Right ventricle myocardium inferior (tissue), 1 donor: ENCODE data around the gene ACTL7B. TPM values are rescaled to one million over a fixed set of nuclear protein-coding genes. Genes with fewer than 3 reads are reported as not detected.
"Not testable (repeated sequence)": the region's sequence is repeated elsewhere in the genome, so short reads cannot be mapped to it uniquely, and the experiment has no call there.

ENCODE experiments used
- ATAC-seq: fragments of 200-7000 bp; cut with Tn5 transposase; one replicate; pipeline ENCODE4 v1.9.1; 2020; ENCODE audit warnings: mild to moderate bottlenecking, moderate library complexity
- DNase-seq: peaks from one replicate; pipeline ENCODE4 v3.0.0; 2021; ENCODE audit errors: missing footprints
- intact Hi-C: fragments of 100-400 bp; cut with DNase I; formaldehyde crosslinking; loops from one replicate; pipeline ENCODE4 v1.11.0; 2022
- long read RNA-seq: library from polyadenylated mRNA; unstranded; transcript quantifications from one replicate; pipeline ENCODE4 v2.0.0, GENCODE V29; 2021
- total RNA-seq: library from RNA; stranded (reverse); fragmentation: NEBNext Ultra II Directional; extraction: Animal tissue kit (Norgen Biotek cat#: 25700); gene quantifications from one replicate; pipeline ENCODE4 v1.2.1, GENCODE V29; 2021
- donor health status: DM: no; HTN: yes; CAD: no; lungs with severe emphysema.

ACTL7B gene, protein sequence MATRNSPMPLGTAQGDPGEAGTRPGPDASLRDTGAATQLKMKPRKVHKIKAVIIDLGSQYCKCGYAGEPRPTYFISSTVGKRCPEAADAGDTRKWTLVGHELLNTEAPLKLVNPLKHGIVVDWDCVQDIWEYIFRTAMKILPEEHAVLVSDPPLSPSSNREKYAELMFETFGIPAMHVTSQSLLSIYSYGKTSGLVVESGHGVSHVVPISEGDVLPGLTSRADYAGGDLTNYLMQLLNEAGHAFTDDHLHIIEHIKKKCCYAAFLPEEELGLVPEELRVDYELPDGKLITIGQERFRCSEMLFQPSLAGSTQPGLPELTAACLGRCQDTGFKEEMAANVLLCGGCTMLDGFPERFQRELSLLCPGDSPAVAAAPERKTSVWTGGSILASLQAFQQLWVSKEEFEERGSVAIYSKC
- total RNA-seq, result not detected
- long read RNA-seq, result 0 reads

GRCh38 chr9:108855888-108856287 is at the start of gene ACTL7B:
TSS of gene ACTL7B (minus strand) at chr9:108855986. CDS start at chr9:108855930, 56 bp downstream.
- intact Hi-C loops, result no loop called here
- ATAC-seq (no peak), DNase-seq (no peak)

GRCh38 chr9:108905494-108905893 is 49.7 kb upstream of the ACTL7B start:
- DNase-seq, result no peak
- intact Hi-C loops, result no loop called here
- ATAC-seq, result no peak

GRCh38 chr9:108904161-108904560 is 48.4 kb upstream of the ACTL7B start:
- intact Hi-C loops, result no loop called here
- DNase-seq, result no peak
- no peak for ATAC-seq

GRCh38 chr9:108903420-108904103 is 47.8 kb upstream of the ACTL7B start:
- ATAC-seq, result no peak
- intact Hi-C loops, result no loop called here
- no peak for DNase-seq

DNA sequence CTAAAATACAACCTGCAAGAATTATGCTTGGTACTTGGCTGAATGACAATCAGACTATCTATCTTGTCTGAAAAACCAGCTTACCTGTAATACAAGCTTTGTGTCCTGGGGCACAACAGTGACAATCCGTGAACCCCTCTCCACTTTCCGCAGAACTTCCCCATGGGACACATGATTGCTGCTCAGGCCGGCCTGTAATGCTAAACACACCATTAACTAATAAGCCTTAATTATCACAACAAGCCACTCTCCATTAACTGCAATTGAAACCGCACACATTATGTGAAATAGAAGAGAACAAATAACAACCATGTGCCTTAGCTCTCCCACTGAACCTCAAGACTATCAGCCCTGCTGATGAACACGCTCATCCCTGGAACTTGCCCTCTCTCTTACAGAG is 44.4 kb upstream of the ACTL7B start:
- intact Hi-C loops, result no loop called here
- ATAC-seq (no peak), DNase-seq (peak; percentile 20)

DNA sequence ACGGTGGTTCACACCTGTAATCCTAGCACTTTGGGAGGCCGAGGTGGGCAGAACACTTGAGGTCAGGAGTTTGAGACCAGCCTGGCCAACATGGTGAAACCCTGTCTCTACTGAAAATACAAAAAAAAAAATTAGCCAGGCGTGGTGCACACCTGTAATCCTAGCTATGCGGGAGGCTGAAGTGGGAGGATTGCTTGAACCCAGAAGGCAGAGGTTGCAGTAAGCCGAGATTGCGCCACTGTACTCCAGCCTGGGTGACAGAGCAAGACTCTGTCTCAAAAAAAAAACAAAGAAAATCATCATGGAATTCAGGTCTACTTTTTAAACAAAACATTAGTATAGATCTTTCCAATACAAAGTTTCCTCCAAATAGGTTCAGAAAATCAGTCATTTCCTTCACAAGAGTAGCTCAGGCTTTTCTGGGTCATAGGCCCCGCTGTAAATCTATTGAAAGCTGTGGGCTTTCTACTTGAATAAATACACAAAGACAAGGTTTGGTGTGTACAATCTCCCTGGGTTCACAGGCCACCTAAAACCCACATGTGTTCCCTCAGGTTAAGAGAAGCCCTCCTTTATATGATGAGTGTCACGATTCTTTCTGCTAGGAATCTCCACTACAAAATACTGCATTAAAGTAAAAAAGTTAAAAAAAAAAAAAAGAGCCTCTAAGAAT is 43.4 kb upstream of the ACTL7B start:
- not testable (repeated sequence) for DNase-seq, ATAC-seq
- intact Hi-C loops, result loop anchor here (10.0 kb wide), 1 partner anchor 486 kb away; no protein-coding TSS in a partner anchor

- intact Hi-C loops, result loop anchor here (10.0 kb wide), 1 partner anchor 487 kb away; no protein-coding TSS in a partner anchor
- DNase-seq (no peak), ATAC-seq (no peak)
These were observed 41.7 kb upstream of the ACTL7B start for GRCh38 chr9:108897324-108898096.

GRCh38 chr9:108894225-108894997 is 38.6 kb upstream of the ACTL7B start:
- intact Hi-C loops, result loop anchor here (5.0 to 10.0 kb wide), 2 partner anchors 428 to 490 kb away; partner anchors contain the start of gene EPB41L4B
- ATAC-seq, result no peak

DNA sequence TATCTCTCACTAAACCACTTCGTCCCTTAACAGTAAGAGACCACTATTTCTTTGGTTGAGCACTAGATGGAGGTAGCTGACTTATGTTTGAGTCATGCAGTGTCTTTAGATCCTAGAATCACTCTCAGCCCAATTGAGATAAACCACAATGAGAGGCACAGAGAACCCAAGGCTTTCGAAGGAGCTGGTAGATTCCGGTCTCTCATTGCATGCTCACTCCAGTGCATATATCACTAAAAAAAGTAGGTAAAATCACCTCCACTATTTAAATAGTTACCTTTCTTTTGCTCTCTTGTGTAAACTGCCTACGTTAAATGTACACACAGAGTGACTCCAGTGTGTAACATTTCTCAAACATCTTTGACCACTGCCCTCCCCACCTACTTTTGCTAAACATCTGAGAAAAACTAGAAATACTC is 33.9 kb upstream of the ACTL7B start:
- peak; percentile 55 for ATAC-seq
- no peak for DNase-seq

More at GRCh38 chr9:108894225-108894997, 38.6 kb upstream of the ACTL7B start:
- DNase-seq, result no peak

DNA sequence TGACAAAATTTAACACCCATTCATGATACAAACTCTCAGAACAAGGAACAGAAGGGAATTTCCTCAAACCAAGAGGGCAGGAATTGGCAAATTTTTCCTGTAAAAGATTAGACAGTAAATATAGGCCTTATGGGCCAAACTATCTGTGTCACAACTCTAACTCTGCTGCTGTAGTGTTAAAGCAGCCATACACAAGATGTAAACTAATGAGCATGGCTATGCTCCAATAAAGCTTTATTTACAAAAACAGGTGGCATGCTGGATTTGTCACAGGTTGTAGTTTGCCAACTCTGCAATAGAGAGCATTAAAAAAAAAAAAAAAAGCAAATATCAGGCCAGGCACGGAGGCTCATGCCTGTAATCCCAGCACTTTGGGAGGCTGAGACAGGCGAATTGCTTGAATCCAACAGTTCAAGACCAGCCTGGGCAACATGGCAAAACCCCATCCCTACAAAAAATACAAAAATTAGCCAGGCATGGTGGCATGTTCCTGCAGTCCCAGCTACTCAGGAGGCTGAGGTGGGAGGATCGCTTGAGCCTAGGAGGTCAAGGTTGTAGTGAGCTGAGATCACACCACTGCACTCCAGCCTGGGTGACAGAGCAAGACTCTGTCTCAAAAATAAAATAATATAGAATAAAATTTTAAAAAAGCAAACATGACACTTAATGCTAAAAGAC is 30.9 kb upstream of the ACTL7B start:
- intact Hi-C loops, DNase-seq, ATAC-seq: not testable (repeated sequence)

More for the DNA sequence above, 33.9 kb upstream of the ACTL7B start:
- intact Hi-C loops, result loop anchor here (5.0 to 10.0 kb wide), 2 partner anchors 433 to 495 kb away; partner anchors contain the start of gene EPB41L4B

DNA sequence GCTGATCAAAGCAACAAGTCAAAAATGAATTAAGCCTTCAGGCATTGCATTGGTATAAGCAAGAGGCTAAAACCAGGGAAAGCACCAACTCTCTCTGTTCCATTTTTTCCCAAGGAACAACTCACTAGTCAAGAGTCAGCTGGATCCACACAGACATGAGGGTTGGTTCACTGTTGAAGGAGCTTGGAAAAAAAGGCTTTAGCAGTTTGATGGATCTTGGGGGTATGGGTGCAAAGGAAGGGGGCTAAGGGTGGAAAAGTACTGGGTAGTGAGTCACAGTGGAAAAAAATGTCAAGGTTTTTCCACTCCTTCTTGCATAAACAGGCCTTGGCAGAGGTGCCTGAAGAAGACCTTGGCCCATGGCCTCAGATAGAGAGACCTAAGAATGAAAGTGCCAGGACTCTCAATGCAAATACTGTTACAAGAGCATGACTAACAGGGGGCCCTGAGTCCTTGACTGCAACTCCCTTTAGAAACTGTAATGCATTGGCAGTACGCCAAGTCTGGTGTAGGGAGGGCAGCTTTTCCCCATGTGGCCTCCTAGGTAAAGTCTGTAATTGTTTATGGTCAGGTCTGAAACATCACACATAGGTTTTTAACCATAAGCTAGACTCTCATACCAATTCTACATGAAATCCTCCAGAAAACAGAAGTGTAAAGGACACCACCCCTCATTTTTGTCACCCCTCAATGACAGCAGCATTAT is 30.0 kb upstream of the ACTL7B start:
- DNase-seq, result no peak
- intact Hi-C loops, result no loop called here
- ATAC-seq, result peak; percentile 13

- intact Hi-C loops, result no loop called here
- ATAC-seq (no peak), DNase-seq (no peak)
These were observed 28.9 kb upstream of the ACTL7B start for GRCh38 chr9:108884701-108885100.

- DNase-seq (no peak), ATAC-seq (no peak)
- intact Hi-C loops, result no loop called here
These were observed 27.3 kb upstream of the ACTL7B start for GRCh38 chr9:108883085-108883484.

DNA sequence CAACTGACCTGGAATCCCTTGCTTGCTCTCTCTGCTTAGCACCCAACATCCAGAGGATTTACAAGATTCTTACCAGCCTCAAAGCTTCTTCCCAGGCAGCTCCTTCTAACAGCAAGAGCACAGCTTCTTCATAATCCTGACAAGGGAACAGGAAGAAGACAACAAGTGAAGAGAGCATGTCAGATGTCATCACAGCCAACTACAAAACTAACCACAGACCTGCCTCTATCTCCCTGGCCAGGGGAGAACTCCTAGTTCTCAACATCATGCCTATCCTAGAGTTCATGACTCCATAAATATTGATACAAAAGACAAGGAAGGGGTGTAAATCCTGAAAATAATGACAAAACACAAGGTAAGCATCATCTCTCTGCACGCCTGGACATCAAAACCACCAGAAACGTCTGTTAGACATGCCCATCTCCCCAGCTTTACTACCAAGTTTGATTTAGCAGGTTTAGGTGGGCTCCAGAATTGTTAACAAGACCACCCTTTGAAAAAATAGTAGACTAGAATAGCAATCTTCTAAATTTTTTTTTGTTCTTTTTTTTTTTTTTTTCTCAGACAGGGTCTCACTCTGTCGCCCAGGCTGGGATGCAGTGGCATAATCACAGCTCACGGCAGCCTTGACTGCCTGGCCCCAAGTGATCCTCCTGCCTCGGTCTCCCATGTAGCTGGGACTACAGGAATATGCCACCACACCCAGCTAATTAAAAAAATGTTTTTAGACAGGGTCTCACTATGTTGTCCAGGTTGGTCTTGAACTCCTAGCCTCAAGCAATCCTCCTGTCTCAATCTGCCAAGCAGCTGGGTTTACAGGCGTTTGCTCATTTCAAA is 26.5 kb upstream of the ACTL7B start:
- intact Hi-C loops, result no loop called here
- DNase-seq, result no peak
- ATAC-seq, result no peak

DNA sequence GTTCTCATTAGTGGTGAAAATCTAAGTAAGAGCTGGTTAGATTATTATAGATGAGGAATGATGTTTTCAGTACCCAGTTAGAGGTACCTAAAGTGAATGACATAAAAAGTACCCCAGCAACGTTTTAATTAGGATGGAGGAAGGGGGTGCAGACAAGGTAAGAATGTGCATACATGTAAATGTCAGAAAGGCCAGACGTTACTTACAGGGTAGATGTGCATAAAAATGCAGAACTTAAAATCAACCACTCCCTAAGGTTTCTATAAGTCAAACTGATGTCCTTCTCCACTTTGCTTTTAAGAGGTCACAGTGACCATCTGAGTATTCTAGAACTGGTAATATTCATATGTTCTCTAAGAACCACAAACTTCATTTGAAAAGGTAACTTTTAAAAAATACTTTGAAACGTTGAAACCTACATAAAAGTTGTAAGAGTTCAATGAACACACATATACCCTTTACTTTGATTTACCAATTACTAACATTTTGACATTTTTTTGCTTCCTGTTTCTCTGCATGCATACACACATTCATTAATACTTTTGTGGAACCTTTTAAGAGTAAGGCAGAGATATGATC is 25.0 kb upstream of the ACTL7B start:
- no peak for ATAC-seq

More for the DNA sequence above, 25.0 kb upstream of the ACTL7B start:
- intact Hi-C loops, result no loop called here
- DNase-seq, result no peak
